ENCODE results near the gene ZNF45.

DNA sequence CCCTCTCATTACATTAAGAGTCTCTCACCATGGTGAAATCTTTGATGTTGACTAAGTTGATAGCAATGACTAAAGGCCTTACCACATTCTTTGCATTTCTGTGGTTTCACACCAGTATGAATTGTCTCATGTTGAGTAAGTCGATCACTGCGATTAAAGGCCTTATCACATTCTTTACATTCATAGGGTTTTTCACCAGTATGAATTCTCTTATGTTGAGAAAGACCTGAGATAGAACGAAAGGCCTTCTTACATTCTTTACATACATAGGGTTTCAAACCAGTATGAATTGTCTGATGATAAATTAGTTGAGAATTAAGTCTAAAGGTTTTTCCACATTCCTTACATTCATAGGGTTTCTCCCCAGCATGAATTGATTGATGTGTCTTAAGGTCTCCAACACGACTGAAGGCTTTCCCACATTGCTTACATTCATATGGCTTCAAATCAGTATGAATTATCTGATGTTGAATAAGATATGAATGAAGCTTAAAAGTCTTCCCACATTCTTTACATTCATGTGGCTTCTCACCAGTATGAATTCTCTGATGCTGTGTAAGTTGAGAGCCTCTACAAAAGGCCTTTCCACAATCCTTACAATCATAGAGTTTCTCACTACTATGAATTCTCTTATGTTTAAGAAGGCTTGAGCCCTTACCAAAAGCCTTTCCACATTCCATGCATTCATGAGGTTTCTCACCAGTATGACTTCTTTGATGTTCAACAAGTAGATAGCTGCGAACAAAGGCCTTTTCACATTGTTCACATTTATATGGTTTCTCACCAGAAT, 62.3 kb downstream of the ZNF45 start:
- TF ChIP-seq, protein P1, sequence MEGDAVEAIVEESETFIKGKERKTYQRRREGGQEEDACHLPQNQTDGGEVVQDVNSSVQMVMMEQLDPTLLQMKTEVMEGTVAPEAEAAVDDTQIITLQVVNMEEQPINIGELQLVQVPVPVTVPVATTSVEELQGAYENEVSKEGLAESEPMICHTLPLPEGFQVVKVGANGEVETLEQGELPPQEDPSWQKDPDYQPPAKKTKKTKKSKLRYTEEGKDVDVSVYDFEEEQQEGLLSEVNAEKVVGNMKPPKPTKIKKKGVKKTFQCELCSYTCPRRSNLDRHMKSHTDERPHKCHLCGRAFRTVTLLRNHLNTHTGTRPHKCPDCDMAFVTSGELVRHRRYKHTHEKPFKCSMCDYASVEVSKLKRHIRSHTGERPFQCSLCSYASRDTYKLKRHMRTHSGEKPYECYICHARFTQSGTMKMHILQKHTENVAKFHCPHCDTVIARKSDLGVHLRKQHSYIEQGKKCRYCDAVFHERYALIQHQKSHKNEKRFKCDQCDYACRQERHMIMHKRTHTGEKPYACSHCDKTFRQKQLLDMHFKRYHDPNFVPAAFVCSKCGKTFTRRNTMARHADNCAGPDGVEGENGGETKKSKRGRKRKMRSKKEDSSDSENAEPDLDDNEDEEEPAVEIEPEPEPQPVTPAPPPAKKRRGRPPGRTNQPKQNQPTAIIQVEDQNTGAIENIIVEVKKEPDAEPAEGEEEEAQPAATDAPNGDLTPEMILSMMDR (conservative IDR thresholded peaks at IDR 0.05): no peak
- TF ChIP-seq ZFX (IDR thresholded peaks at IDR 0.05): no peak

Data from C4-2B (cell line).